Lung (tissue), 12 donors: Measurements from ENCODE around the gene TBC1D1. TPM values are rescaled to one million over a fixed set of nuclear protein-coding genes. Genes with fewer than 3 reads are reported as not detected.

Source experiments
- ATAC-seq: fragments of 200-7000 bp; cut with Tn5 transposase; one replicate; pipeline ENCODE4 v1.9.1; 2020; ENCODE audit warnings: moderate number of reproducible peaks; ENCODE audit not compliant: insufficient read depth, low FRiP score
- DNase-seq, 3 donors: peaks; one replicate each; pipeline ENCODE4 v3.0.0-alpha.2; 2013 to 2017
- H3K27ac ChIP-seq, 2 donors: one replicate each; pipeline ENCODE4 v1.5.1; 2013; ENCODE audit warnings: mild to moderate bottlenecking in 2 of 2, moderate library complexity in 2 of 2, control low read depth in 1 of 2, inconsistent platforms in 1 of 2, low read depth in 1 of 2, low read length in 1 of 2
- H3K27me3 ChIP-seq, 3 donors: one replicate each; pipeline ENCODE4 v1.5.1; 2013; ENCODE audit warnings: low read length in 2 of 3; ENCODE audit not compliant: control insufficient read depth in 3 of 3, insufficient read depth in 3 of 3
- H3K36me3 ChIP-seq, 4 donors: one replicate each; pipeline ENCODE4 v1.5.1; 2013; ENCODE audit warnings: low read length in 4 of 4, mild to moderate bottlenecking in 1 of 4, moderate library complexity in 1 of 4; ENCODE audit not compliant: control insufficient read depth in 4 of 4, insufficient read depth in 4 of 4
- H3K4me1 ChIP-seq, 5 donors: one replicate each; pipeline ENCODE4 v1.5.1; 2013; ENCODE audit warnings: low read length in 5 of 5, mild to moderate bottlenecking in 2 of 5, moderate library complexity in 1 of 5; ENCODE audit not compliant: control insufficient read depth in 5 of 5, insufficient read depth in 5 of 5
- H3K4me3 ChIP-seq: one replicate; pipeline ENCODE4 v1.5.1; 2013; ENCODE audit warnings: mild to moderate bottlenecking, control low read depth, moderate library complexity
- H3K9ac ChIP-seq, 2 donors: one replicate each; pipeline ENCODE4 v1.5.1; 2013; ENCODE audit warnings: low read length in 2 of 2, control low read depth in 1 of 2; ENCODE audit not compliant: insufficient read depth in 1 of 2
- H3K9me3 ChIP-seq, 4 donors: one replicate each; pipeline ENCODE4 v1.5.1; 2013; ENCODE audit warnings: low read length in 3 of 4, mild to moderate bottlenecking in 1 of 4, moderate library complexity in 1 of 4; ENCODE audit not compliant: control insufficient read depth in 4 of 4, insufficient read depth in 3 of 4
- CTCF ChIP-seq: IDR thresholded peaks from 2 replicates; pipeline ENCODE4 v1.5.1; 2012; ENCODE audit warnings: mild to moderate bottlenecking; ENCODE audit errors: control extremely low read depth, extremely low read depth
- WGBS, 2 donors: extraction: QIAGEN DNeasy Blood & Tissue Kit; methylation state at CpG; one replicate each; pipeline ENCODE4 v1.1.7; 2013; 5-methylcytosine and 5-hydroxymethylcytosine counted together
- polyA plus RNA-seq, 2 donors: library from polyadenylated mRNA; stranded (reverse); fragments of 200-250 nt; gene quantifications; one replicate each; pipeline ENCODE4 v1.2.1, GENCODE V29; 2013
- total RNA-seq, 2 donors: library from RNA; depleted of rRNA in 1 of 2; stranded (reverse); fragments of >200 nt in 1 of 2; gene quantifications; one replicate each; pipeline ENCODE4 v1.2.1, GENCODE V29; 2014 to 2021
- donor health status: control.
- donor health status: control.
- donor health status: Bipolar disorder and iron deficiency.
- donor health status: healthy.
- donor health status: DM: yes; HTN: yes; CAD: no.

Gene TBC1D1
- total and polyA plus RNA-seq, 4 donors = 23.6 to 71.1 (median 43.9) TPM

DNA sequence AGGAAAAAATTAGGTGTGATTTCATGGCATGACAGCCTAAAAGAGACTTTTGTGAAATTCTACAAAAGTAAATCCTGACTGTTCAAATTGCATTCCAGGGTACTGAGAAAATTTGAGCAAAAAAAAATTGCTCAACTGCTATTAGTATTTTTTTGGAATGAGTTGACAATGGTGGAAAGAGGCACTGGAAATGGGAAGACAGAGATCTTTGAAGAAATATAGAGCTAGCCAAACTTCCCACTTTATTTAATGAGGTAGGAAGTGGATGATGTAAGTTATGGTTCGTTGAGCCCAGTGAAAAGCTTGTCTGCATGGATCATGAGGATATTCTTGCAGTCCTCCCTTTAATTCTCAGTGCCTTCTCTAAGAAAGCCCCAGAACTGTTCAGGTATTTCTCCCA is 253.1 kb downstream of the TBC1D1 start:
- 17 to 31% methylated on average over 1 of the region's 1 CpG for WGBS, 2 donors
- Histone ChIP-seq H3K4me1 (peaks cover 0 to 36% (median 8%) of the 10 kb centered on the region in 5 donors), H3K9ac (no peak overlapping the region), H3K9me3 (no peaks in the 10 kb centered on the region), H3K27ac (no peak overlapping the region), H3K4me3 (no peak overlapping the region), H3K27me3 (peaks cover 0 to 7% (median 0%) of the 10 kb centered on the region in 3 donors), H3K36me3 (peaks cover 0 to 4% (median 1%) of the 10 kb centered on the region in 4 donors)
- peak in 2 of 3 donors; percentile 52 to 67 for DNase-seq
- ATAC-seq = no peak
- TF ChIP-seq CTCF = no peak

GRCh38 chr4:38145033-38145678 is 254.3 kb downstream of the TBC1D1 start:
- WGBS, 2 donors = 69 to 82% methylated on average over 4 of the region's 4 CpGs
- Histone ChIP-seq H3K4me1 (peaks cover 0 to 48% (median 13%) of the 10 kb centered on the region in 5 donors), H3K27ac (no peak overlapping the region), H3K4me3 (no peak overlapping the region), H3K27me3 (peaks cover 0 to 7% (median 0%) of the 10 kb centered on the region in 3 donors), H3K9ac (peak overlapping the region in 1 of 2 donors; percentile 65), H3K36me3 (no peaks in the 10 kb centered on the region), H3K9me3 (no peaks in the 10 kb centered on the region)
- ATAC-seq (no peak), DNase-seq (no peak)
- no peak for TF ChIP-seq CTCF

GRCh38 chr4:38145741-38146140 is 254.9 kb downstream of the TBC1D1 start:
- WGBS, 2 donors = 70 to 74% methylated on average over 4 of the region's 4 CpGs
- H3K4me1 ChIP-seq = peaks cover 0 to 53% (median 19%) of the 10 kb centered on the region in 5 donors
- no peaks in the 10 kb centered on the region for H3K9me3 ChIP-seq
- no peaks in the 10 kb centered on the region for H3K36me3 ChIP-seq
- no peak overlapping the region for H3K9ac ChIP-seq
- no peak for TF ChIP-seq CTCF
- H3K4me3 ChIP-seq = no peak overlapping the region
- DNase-seq = peak; percentile 32 to 88 (median 87)
- H3K27me3 ChIP-seq = peaks cover 0 to 7% (median 0%) of the 10 kb centered on the region in 3 donors
- no peak overlapping the region for H3K27ac ChIP-seq
- ATAC-seq = no peak
